Left lung (tissue), 10 donors: ENCODE results near the gene SDHA. TPM values are rescaled to one million over a fixed set of nuclear protein-coding genes. Genes with fewer than 3 reads are reported as not detected.
A peak's percentile ranks its signal among the peaks of the same experiment; 100 is the strongest.

ENCODE experiments used
- ATAC-seq: fragments of 200-7000 bp; cut with Tn5 transposase; one replicate; pipeline ENCODE4 v1.9.1; 2020; ENCODE audit warnings: moderate library complexity
- DNase-seq, 4 donors: peaks; one replicate each; pipeline ENCODE4 v3.0.0-alpha.2; 2013 to 2020
- H3K27ac ChIP-seq, 2 donors: fragments of 200-600 bp; sonication (generic) in 1 of 2; one replicate each; pipeline versions ENCODE4 v1.5.0 to v1.8.0; 2020 to 2021
- H3K27me3 ChIP-seq, 2 donors: fragments of 200-600 bp; sonication (generic) in 1 of 2; one replicate each; pipeline versions ENCODE4 v1.5.0 to v1.8.0; 2020 to 2021
- H3K36me3 ChIP-seq, 2 donors: fragments of 200-600 bp; sonication (generic) in 1 of 2; one replicate each; pipeline versions ENCODE4 v1.5.0 to v1.8.0; 2020 to 2021
- H3K4me1 ChIP-seq, 2 donors: fragments of 200-600 bp; one replicate each; pipeline ENCODE4 v1.8.0; 2021
- H3K4me3 ChIP-seq, 2 donors: fragments of 200-600 bp; sonication (generic) in 1 of 2; one replicate each; pipeline versions ENCODE4 v1.5.0 to v1.8.0; 2020 to 2021; ENCODE audit warnings: mild to moderate bottlenecking in 1 of 2
- H3K9me3 ChIP-seq, 2 donors: fragments of 200-600 bp; sonication (generic) in 1 of 2; one replicate each; pipeline versions ENCODE4 v1.5.0 to v1.8.0; 2020 to 2021
- intact Hi-C, 2 donors: fragments of 100-400 bp; cut with DNase I; formaldehyde crosslinking; loops; one replicate each; pipeline versions ENCODE4 v1.11.2 to v1.14.2; 2022
- polyA plus RNA-seq, 6 donors: library from polyadenylated mRNA; unstranded; fragments of 120-200 nt; gene quantifications; one replicate each; pipeline ENCODE4 v1.2.1, GENCODE V29; 2013; ENCODE audit not compliant: insufficient read length in 6 of 6
- total RNA-seq, 2 donors: library from RNA; stranded (reverse); fragmentation: NEBNext Ultra II Directional; extraction: Animal tissue kit (Norgen Biotek cat#: 25700); gene quantifications; one replicate each; pipeline ENCODE4 v1.2.1, GENCODE V29; 2021
- TF ChIP-seq, protein P1 (sequence below), 2 donors: fragments of 200-600 bp; sonication (generic) in 1 of 2; IDR thresholded peaks; one replicate each; pipeline versions ENCODE4 v1.5.0 to v1.8.0; 2021; ENCODE audit warnings: antibody characterized with exemption in 2 of 2
- donor health status: DM: no; HTN: yes; CAD: no.
- donor health status: DM: no; HTN: no; CAD: no.

Gene SDHA
- total and polyA plus RNA-seq, 8 donors = 95.9 to 113 (median 106) TPM

DNA sequence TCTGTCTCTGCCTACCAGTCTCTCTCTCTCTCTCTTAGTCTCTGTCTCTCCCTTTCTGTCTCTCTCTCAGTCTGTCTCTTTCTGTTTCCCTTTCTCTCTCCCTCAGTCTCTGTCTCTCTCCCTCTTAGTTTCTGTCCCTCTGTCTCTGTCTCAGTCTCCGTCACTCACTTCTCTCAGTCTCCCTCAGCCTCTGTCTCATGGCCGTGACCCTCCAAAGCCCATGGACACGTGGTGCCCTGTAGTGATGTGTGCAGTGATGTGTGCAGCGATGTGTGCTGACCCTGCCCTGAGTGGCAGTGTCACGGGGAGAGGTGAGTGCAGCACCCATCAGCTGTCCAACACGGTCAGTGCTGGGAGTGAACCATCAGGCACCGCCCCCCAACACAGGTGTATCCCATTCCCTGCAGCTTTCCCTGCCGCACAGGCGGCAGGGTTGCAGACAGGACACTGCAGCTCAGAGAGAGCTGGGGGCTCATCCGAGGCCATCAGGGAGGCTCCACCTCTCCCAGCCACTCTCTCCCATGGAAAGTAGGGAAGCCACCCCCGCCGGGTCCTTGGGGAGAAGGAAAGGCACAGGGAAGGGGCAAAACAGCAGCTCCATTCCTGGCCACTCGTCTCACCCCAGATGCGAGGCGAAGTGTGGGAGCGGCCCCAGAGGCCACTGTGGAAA lies 27.6 kb upstream of the SDHA start:
- H3K27ac ChIP-seq = no peak overlapping the region
- ATAC-seq = no peak
- intact Hi-C loops = no loop called here

DNA sequence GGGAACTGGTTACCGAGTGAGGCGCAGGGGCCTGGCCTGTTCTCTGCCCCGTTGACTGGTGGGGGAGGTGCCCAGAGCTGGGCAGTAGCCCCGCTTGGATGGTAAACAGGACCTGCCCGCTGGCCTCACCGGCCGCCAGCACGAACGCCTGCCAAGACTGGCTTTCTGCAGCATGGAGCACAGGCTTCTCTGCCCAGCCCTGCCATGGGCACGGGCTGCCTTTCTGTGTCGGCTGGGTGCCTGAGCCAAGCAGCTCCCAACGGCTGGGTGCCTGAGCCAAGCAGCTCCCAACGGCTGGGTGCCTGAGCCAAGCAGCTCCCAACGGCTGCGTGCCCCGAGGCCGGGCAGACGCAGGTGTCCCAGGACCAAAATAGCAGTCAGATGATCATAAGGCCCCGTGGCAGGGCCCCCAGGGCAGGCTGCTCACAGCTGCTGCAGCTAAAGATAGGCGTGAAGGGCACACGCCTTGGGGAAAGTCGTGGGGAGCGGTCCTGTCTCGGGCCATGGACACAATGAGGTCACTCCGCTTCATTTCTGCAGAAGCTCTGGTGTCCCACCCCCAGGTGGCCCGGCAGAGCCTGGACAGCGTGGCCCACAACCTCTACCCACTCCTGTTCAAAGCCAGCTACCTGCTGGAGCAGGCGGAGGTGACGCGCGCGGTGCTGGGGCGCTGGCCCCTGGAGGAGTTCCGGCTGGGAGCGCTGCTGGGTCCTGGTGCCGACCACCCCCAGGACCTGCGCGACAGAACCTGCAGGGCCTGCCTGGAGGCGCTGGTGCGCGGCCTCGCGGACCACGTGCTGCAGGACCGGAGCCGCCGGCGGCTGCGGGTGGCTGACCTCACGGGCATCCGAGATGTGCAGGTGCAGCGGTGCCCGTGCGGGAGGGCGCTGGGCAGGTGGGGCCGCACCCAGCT lies 26.8 kb upstream of the SDHA start, which contains the start of gene LRRC14B:
Gene LRRC14B (plus strand): TSS at position 460 of the 913 bp plus-strand sequence. CDS start 44 bp downstream, at position 504.
- intact Hi-C loops = no loop called here
- peaks cover 4 to 6% of the 10 kb centered on the region in 2 donors for H3K4me1 ChIP-seq
- peak in 1 of 4 donors; percentile 77 for DNase-seq
- no peaks in the 10 kb centered on the region for H3K9me3 ChIP-seq
- ATAC-seq = peak; percentile 29
- H3K36me3 ChIP-seq = no peaks in the 10 kb centered on the region
- TF ChIP-seq, protein P1, sequence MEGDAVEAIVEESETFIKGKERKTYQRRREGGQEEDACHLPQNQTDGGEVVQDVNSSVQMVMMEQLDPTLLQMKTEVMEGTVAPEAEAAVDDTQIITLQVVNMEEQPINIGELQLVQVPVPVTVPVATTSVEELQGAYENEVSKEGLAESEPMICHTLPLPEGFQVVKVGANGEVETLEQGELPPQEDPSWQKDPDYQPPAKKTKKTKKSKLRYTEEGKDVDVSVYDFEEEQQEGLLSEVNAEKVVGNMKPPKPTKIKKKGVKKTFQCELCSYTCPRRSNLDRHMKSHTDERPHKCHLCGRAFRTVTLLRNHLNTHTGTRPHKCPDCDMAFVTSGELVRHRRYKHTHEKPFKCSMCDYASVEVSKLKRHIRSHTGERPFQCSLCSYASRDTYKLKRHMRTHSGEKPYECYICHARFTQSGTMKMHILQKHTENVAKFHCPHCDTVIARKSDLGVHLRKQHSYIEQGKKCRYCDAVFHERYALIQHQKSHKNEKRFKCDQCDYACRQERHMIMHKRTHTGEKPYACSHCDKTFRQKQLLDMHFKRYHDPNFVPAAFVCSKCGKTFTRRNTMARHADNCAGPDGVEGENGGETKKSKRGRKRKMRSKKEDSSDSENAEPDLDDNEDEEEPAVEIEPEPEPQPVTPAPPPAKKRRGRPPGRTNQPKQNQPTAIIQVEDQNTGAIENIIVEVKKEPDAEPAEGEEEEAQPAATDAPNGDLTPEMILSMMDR (IDR thresholded peaks at IDR 0.05) = no peak
- no peak within 1 kb of the TSS for H3K27ac ChIP-seq
- H3K4me3 ChIP-seq = no peak within 1 kb of the TSS
- peaks cover 4 to 40% of the 10 kb centered on the region in 2 donors for H3K27me3 ChIP-seq

More for the DNA sequence above, 27.6 kb upstream of the SDHA start:
- DNase-seq = peak in 1 of 4 donors; percentile 73
- no peaks in the 10 kb centered on the region for H3K9me3 ChIP-seq
- TF ChIP-seq, protein P1 (IDR thresholded peaks at IDR 0.05) = no peak
- no peak overlapping the region for H3K4me3 ChIP-seq
- peaks cover 4 to 6% of the 10 kb centered on the region in 2 donors for H3K4me1 ChIP-seq
- H3K27me3 ChIP-seq = peaks cover 4 to 40% of the 10 kb centered on the region in 2 donors
- no peaks in the 10 kb centered on the region for H3K36me3 ChIP-seq

- DNase-seq = peak in 1 of 4 donors; percentile 75
- ATAC-seq = no peak
- no peak overlapping the region for H3K27ac ChIP-seq
- H3K36me3 ChIP-seq = no peaks in the 10 kb centered on the region
- intact Hi-C loops = no loop called here
- H3K9me3 ChIP-seq = no peaks in the 10 kb centered on the region
- H3K4me1 ChIP-seq = peaks cover 4 to 6% of the 10 kb centered on the region in 2 donors
- H3K4me3 ChIP-seq = no peak overlapping the region
- TF ChIP-seq, protein P1 (IDR thresholded peaks at IDR 0.05) = no peak
- H3K27me3 ChIP-seq = peaks cover 4 to 40% of the 10 kb centered on the region in 2 donors
Measured at GRCh38 chr5:191949-192690, 26.0 kb upstream of the SDHA start.

DNA sequence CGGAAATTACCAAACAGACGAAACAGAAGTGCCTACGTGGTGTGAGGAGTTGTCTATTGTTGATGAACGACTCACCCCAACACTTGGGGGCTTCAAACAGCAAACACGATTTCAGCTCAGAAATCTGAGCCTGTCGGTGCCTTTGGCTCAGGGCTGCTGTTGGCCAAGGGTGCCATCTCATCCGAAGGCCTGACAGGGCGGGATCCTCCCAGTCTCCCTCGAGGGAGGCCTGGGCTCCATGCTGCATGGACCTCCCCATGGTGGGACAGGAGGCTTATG lies 25.5 kb upstream of the SDHA start:
- H3K27me3 ChIP-seq = peaks cover 4 to 39% of the 10 kb centered on the region in 2 donors
- no peak for ATAC-seq
- TF ChIP-seq, protein P1 (IDR thresholded peaks at IDR 0.05) = no peak
- intact Hi-C loops = no loop called here
- no peaks in the 10 kb centered on the region for H3K9me3 ChIP-seq
- H3K27ac ChIP-seq = no peak overlapping the region
- no peak overlapping the region for H3K4me3 ChIP-seq
- H3K4me1 ChIP-seq = peaks cover 4 to 6% of the 10 kb centered on the region in 2 donors
- DNase-seq = no peak
- no peaks in the 10 kb centered on the region for H3K36me3 ChIP-seq
